ENCODE results near the gene CCDC112. TPM values are rescaled to one million over a fixed set of nuclear protein-coding genes. Genes with fewer than 3 reads are reported as not detected.

Gene CCDC112
- total and polyA plus RNA-seq, 9 of the 15 experiments (the other 6 are each of a cell fraction or from before 2014, with no cell fraction given): 3.3 to 15.3 (median 7.4) TPM

- no peak for TF ChIP-seq ZBTB12 (CRISPR knock-in tag; IDR thresholded peaks at IDR 0.05)
- TF ChIP-seq PPARD (CRISPR knock-in tag; IDR thresholded peaks at IDR 0.05): no peak
- no peak for TF ChIP-seq KAT7 (CRISPR knock-in tag; IDR thresholded peaks at IDR 0.05; ENCODE audit: borderline replicate concordance)
Observed at GRCh38 chr5:115282131-115282530, 14.3 kb downstream of the CCDC112 start (continued).

GRCh38 chr5:115274584-115274983 is 21.9 kb downstream of the CCDC112 start:
- in situ Hi-C loops (cut with MboI) (no loop called here), intact Hi-C loops (cut with micrococcal nuclease) (no loop called here)
- H3K27me3 ChIP-seq (ENCODE audit: control insufficient read depth in 2 of 2, insufficient read depth in 2 of 2, low read length in 2 of 2): no peaks in the 10 kb centered on the region
- ATAC-seq (no peak), DNase-seq (ENCODE audit: extremely low read depth in 1 of 4, low spot score in 3 of 4) (no peak), FAIRE-seq (no peak)
- WGBS (ENCODE audit: insufficient coverage, low coverage, missing lambda C conversion rate): 97% methylated on average over 3 of the region's 3 CpGs
- peaks cover 12% of the 10 kb centered on the region; the same call in 1 of the 3 replicates for H3K36me3 ChIP-seq (ENCODE audit: control insufficient read depth, insufficient read depth, low read length)
- H3K9ac ChIP-seq (ENCODE audit: insufficient read depth in 1 of 2, low read depth in 2 of 2, low read length in 2 of 2): no peak overlapping the region
- H3K9me1 ChIP-seq (ENCODE audit: control insufficient read depth, insufficient read depth, low read length): no peaks in the 10 kb centered on the region
- ChIA-PET CTCF (ENCODE audit: low intra/inter-chr PET ratio) (no interaction called here), POLR2A (no interaction called here)
- no peaks in the 10 kb centered on the region for H3K9me3 ChIP-seq (replicated peaks; ENCODE audit: control insufficient read depth, insufficient read depth, low read depth, low read length)
- H4K20me1 ChIP-seq (replicated peaks; ENCODE audit: control insufficient read depth, insufficient read depth, low read length): no peaks in the 10 kb centered on the region
- no peak overlapping the region for H3K27ac ChIP-seq (ENCODE audit: extremely low read depth, low read depth, low read length)
- H2AFZ ChIP-seq (ENCODE audit: low read depth, low read length): no peak overlapping the region
- H3K4me1 ChIP-seq (replicated peaks in 1 of 2; ENCODE audit: control insufficient read depth in 2 of 2, insufficient read depth in 2 of 2, low read length in 2 of 2): no peaks in the 10 kb centered on the region
- H3K79me2 ChIP-seq (ENCODE audit: control insufficient read depth, insufficient read depth, low read length): no peaks in the 10 kb centered on the region
- BruUV-seq (replicated peaks): no TSS peak
- TF ChIP-seq SMAD4 (CRISPR knock-in tag; conservative IDR thresholded peaks at IDR 0.05): no peak
- TF ChIP-seq ZNF197 (CRISPR knock-in tag; IDR thresholded peaks at IDR 0.05; ENCODE audit: low read depth): no peak
- TF ChIP-seq SPI1 (IDR thresholded peaks at IDR 0.05; ENCODE audit: borderline replicate concordance, low read depth, low read length): no peak
- no peak for TF ChIP-seq DNMT1 (IDR thresholded peaks at IDR 0.05)
- TF ChIP-seq CCAR2 (IDR thresholded peaks at IDR 0.05; ENCODE audit: low read depth, low read length): no peak
- no peak for TF ChIP-seq CEBPB (tag; IDR thresholded peaks at IDR 0.05)
- no peak for TF ChIP-seq BHLHE40 (IDR thresholded peaks at IDR 0.05; ENCODE audit: low read length)
- no peak for TF ChIP-seq BRF2 (IDR thresholded peaks at IDR 0.05; ENCODE audit: borderline replicate concordance, insufficient read depth, insufficient read length)
- TF ChIP-seq U2AF2 (optimal IDR thresholded peaks at IDR 0.05; ENCODE audit: low read depth, low read length): no peak
- TF ChIP-seq RREB1 (CRISPR knock-in tag; IDR thresholded peaks at IDR 0.05): no peak
- no peak for TF ChIP-seq YBX1 (IDR thresholded peaks at IDR 0.05)
- H3K4me2 ChIP-seq (ENCODE audit: insufficient read depth, low read length): no peak overlapping the region
- no peak overlapping the region for H3K4me3 ChIP-seq

All from K562 (cell line).